ENCODE measurements around the gene ERC2. TPM values are rescaled to one million over a fixed set of nuclear protein-coding genes. Genes with fewer than 3 reads are reported as not detected.

Gene ERC2
- total and polyA plus RNA-seq, 7 donors = 0.52 to 5.7 (median 1.2) TPM; not detected in 2

GRCh38 chr3:56189536-56189935 is 278.7 kb downstream of the ERC2 start:
- WGBS, 2 donors = 94 to 96% methylated on average over 2 of the region's 2 CpGs
- DNase-seq = no peak
- Histone ChIP-seq H3K36me3 (no peaks in the 10 kb centered on the region), H3K9me3 (peaks cover 0 to 2% (median 0%) of the 10 kb centered on the region in 4 donors), H3K4me1 (no peaks in the 10 kb centered on the region), H3K27me3 (no peaks in the 10 kb centered on the region), H3K4me3 (no peak overlapping the region), H3K27ac (no peak overlapping the region)
- intact Hi-C loops (cut with DNase I) = no loop called here
- TF ChIP-seq CTCF (IDR thresholded peaks at IDR 0.05) = no peak
- no peak for TF ChIP-seq POLR2A (IDR thresholded peaks at IDR 0.05)
- no peak for TF ChIP-seq EP300 (IDR thresholded peaks at IDR 0.05)
- TF ChIP-seq POLR2AphosphoS5 (IDR thresholded peaks at IDR 0.05) = no peak

GRCh38 chr3:56188201-56188600 is 280.1 kb downstream of the ERC2 start:
- 90 to 92% methylated on average over 9 of the region's 9 CpGs for WGBS, 2 donors
- Histone ChIP-seq H3K27me3 (no peaks in the 10 kb centered on the region), H3K27ac (no peak overlapping the region), H3K4me1 (no peaks in the 10 kb centered on the region), H3K9me3 (peaks cover 0 to 2% (median 0%) of the 10 kb centered on the region in 4 donors), H3K4me3 (no peak overlapping the region), H3K36me3 (no peaks in the 10 kb centered on the region)
- intact Hi-C loops (cut with DNase I) = no loop called here
- no peak for DNase-seq
- TF ChIP-seq CTCF (IDR thresholded peaks at IDR 0.05) (no peak), POLR2A (IDR thresholded peaks at IDR 0.05) (no peak), POLR2AphosphoS5 (IDR thresholded peaks at IDR 0.05) (no peak), EP300 (IDR thresholded peaks at IDR 0.05) (no peak)

GRCh38 chr3:56187051-56187450 is 281.2 kb downstream of the ERC2 start:
- TF ChIP-seq POLR2AphosphoS5 (IDR thresholded peaks at IDR 0.05) (no peak), CTCF (IDR thresholded peaks at IDR 0.05) (no peak), EP300 (IDR thresholded peaks at IDR 0.05) (no peak), POLR2A (IDR thresholded peaks at IDR 0.05) (no peak)
- no peak overlapping the region for H3K4me3 ChIP-seq
- peaks cover 0 to 2% (median 0%) of the 10 kb centered on the region in 4 donors for H3K9me3 ChIP-seq
- 87 to 88% methylated on average over 2 of the region's 2 CpGs for WGBS, 2 donors
- no peaks in the 10 kb centered on the region for H3K4me1 ChIP-seq
- no peaks in the 10 kb centered on the region for H3K27me3 ChIP-seq
- H3K36me3 ChIP-seq = no peaks in the 10 kb centered on the region
- DNase-seq = no peak
- H3K27ac ChIP-seq = no peak overlapping the region
- intact Hi-C loops (cut with DNase I) = no loop called here

- TF ChIP-seq POLR2A (IDR thresholded peaks at IDR 0.05) (no peak), POLR2AphosphoS5 (IDR thresholded peaks at IDR 0.05) (no peak), CTCF (IDR thresholded peaks at IDR 0.05) (no peak), EP300 (IDR thresholded peaks at IDR 0.05) (no peak)
- Histone ChIP-seq H3K27ac (no peak overlapping the region), H3K27me3 (no peaks in the 10 kb centered on the region), H3K4me3 (no peak overlapping the region), H3K36me3 (no peaks in the 10 kb centered on the region), H3K9me3 (peaks cover 0 to 2% (median 0%) of the 10 kb centered on the region in 4 donors), H3K4me1 (no peaks in the 10 kb centered on the region)
- DNase-seq = no peak
- intact Hi-C loops (cut with DNase I) = no loop called here
- WGBS, 2 donors = 95 to 97% methylated on average over 1 of the region's 1 CpG
Observed at GRCh38 chr3:56185827-56186226, 282.4 kb downstream of the ERC2 start.

GRCh38 chr3:56183529-56183928 is 284.7 kb downstream of the ERC2 start:
- no peak overlapping the region for H3K4me3 ChIP-seq
- H3K36me3 ChIP-seq = no peaks in the 10 kb centered on the region
- 62 to 70% methylated on average over 4 of the region's 4 CpGs for WGBS, 2 donors
- intact Hi-C loops (cut with DNase I) = no loop called here
- no peak for TF ChIP-seq EP300 (IDR thresholded peaks at IDR 0.05)
- no peaks in the 10 kb centered on the region for H3K4me1 ChIP-seq
- peaks cover 0 to 2% (median 0%) of the 10 kb centered on the region in 4 donors for H3K9me3 ChIP-seq
- no peak for DNase-seq
- no peaks in the 10 kb centered on the region for H3K27me3 ChIP-seq
- H3K27ac ChIP-seq = no peak overlapping the region
